Nephron progenitor cell (in vitro differentiated cells): ENCODE data around the gene PRDM16.
A peak's percentile ranks its signal among the peaks of the same experiment; 100 is the strongest.

ENCODE experiments used
- DNase-seq: peaks from one replicate; pipeline ENCODE4 v3.0.0; 2021
- H3K27ac Mint-ChIP-seq: 2 replicates; pipeline ENCODE4 v1.8.0; 2021; ENCODE audit warnings: mild to moderate bottlenecking, moderate library complexity, mixed read lengths
- H3K27me3 Mint-ChIP-seq: 2 replicates; pipeline ENCODE4 v1.8.0; 2021; ENCODE audit warnings: mild to moderate bottlenecking, low read depth, mixed read lengths; ENCODE audit not compliant: poor library complexity
- H3K36me3 Mint-ChIP-seq: 2 replicates; pipeline ENCODE4 v1.8.0; 2021; ENCODE audit warnings: low read depth, mixed read lengths
- H3K4me1 Mint-ChIP-seq: 2 replicates; pipeline ENCODE4 v1.8.0; 2021; ENCODE audit warnings: mixed read lengths
- H3K4me3 Mint-ChIP-seq: 2 replicates; pipeline ENCODE4 v1.8.0; 2021; ENCODE audit warnings: mild to moderate bottlenecking, moderate library complexity, mixed read lengths
- H3K9me3 Mint-ChIP-seq: 2 replicates; pipeline ENCODE4 v1.8.0; 2021; ENCODE audit warnings: mild to moderate bottlenecking, moderate library complexity, mixed read lengths
- CTCF ChIP-seq: fragments of 200-600 bp; sonication (generic); IDR thresholded peaks from 2 replicates; pipeline ENCODE4 v1.5.0; 2021; ENCODE audit warnings: antibody characterized with exemption

PRDM16 gene

GRCh38 chr1:3463891-3464648 is 395.1 kb downstream of the PRDM16 start:
- Mint-ChIP-seq H3K4me3 (no peak overlapping the region), H3K4me1 (peaks cover 29% of the 10 kb centered on the region), H3K36me3 (no peaks in the 10 kb centered on the region), H3K27me3 (peaks cover 3% of the 10 kb centered on the region), H3K9me3 (no peaks in the 10 kb centered on the region), H3K27ac (no peak overlapping the region)
- DNase-seq, result no peak
- TF ChIP-seq CTCF, result no peak

GRCh38 chr1:3464649-3465025 is 395.6 kb downstream of the PRDM16 start:
- DNase-seq, result no peak
- no peaks in the 10 kb centered on the region for H3K36me3 Mint-ChIP-seq
- peaks cover 23% of the 10 kb centered on the region for H3K4me1 Mint-ChIP-seq
- H3K9me3 Mint-ChIP-seq, result no peaks in the 10 kb centered on the region
- no peak overlapping the region for H3K4me3 Mint-ChIP-seq
- H3K27me3 Mint-ChIP-seq, result peaks cover 3% of the 10 kb centered on the region
- no peak overlapping the region for H3K27ac Mint-ChIP-seq
- TF ChIP-seq CTCF, result no peak

GRCh38 chr1:3465091-3465934 is 396.3 kb downstream of the PRDM16 start:
- Mint-ChIP-seq H3K9me3 (no peaks in the 10 kb centered on the region), H3K27me3 (peaks cover 3% of the 10 kb centered on the region), H3K4me3 (no peak overlapping the region), H3K4me1 (peaks cover 21% of the 10 kb centered on the region), H3K36me3 (no peaks in the 10 kb centered on the region), H3K27ac (no peak overlapping the region)
- peak; percentile 1 for DNase-seq
- no peak for TF ChIP-seq CTCF

GRCh38 chr1:3465935-3466321 is 396.9 kb downstream of the PRDM16 start:
- H3K4me1 Mint-ChIP-seq, result peaks cover 21% of the 10 kb centered on the region
- DNase-seq, result no peak
- H3K27me3 Mint-ChIP-seq, result peaks cover 3% of the 10 kb centered on the region
- H3K4me3 Mint-ChIP-seq, result no peak overlapping the region
- TF ChIP-seq CTCF, result no peak
- no peaks in the 10 kb centered on the region for H3K36me3 Mint-ChIP-seq
- H3K9me3 Mint-ChIP-seq, result no peaks in the 10 kb centered on the region
- no peak overlapping the region for H3K27ac Mint-ChIP-seq

- Mint-ChIP-seq H3K27ac (no peak overlapping the region), H3K36me3 (no peaks in the 10 kb centered on the region), H3K9me3 (no peaks in the 10 kb centered on the region), H3K27me3 (peaks cover 3% of the 10 kb centered on the region), H3K4me1 (peaks cover 20% of the 10 kb centered on the region), H3K4me3 (no peak overlapping the region)
- no peak for TF ChIP-seq CTCF
- DNase-seq, result no peak
Measured at GRCh38 chr1:3466366-3467075, 397.5 kb downstream of the PRDM16 start.
